Esophagus (tissue), 2 donors: ENCODE results near the gene DZIP1. TPM values are rescaled to one million over a fixed set of nuclear protein-coding genes. Genes with fewer than 3 reads are reported as not detected.
A peak's percentile ranks its signal among the peaks of the same experiment; 100 is the strongest.
"Not testable (repeated sequence)": the region's sequence is repeated elsewhere in the genome, so short reads cannot be mapped to it uniquely, and the experiment has no call there.

Source experiments
- H3K27ac ChIP-seq, 2 donors: one replicate each; pipeline ENCODE4 v1.5.1; 2013; ENCODE audit warnings: low read depth in 2 of 2, mild to moderate bottlenecking in 2 of 2, inconsistent platforms in 1 of 2, low read length in 1 of 2, moderate library complexity in 1 of 2
- H3K27me3 ChIP-seq, 2 donors: one replicate each; pipeline ENCODE4 v1.6.1; 2013; ENCODE audit warnings: low read length in 2 of 2, control low read depth in 1 of 2, mild to moderate bottlenecking in 1 of 2; ENCODE audit not compliant: insufficient read depth in 2 of 2, control insufficient read depth in 1 of 2
- H3K36me3 ChIP-seq, 2 donors: one replicate each; pipeline ENCODE4 v1.6.1; 2013; ENCODE audit warnings: low read length in 1 of 2; ENCODE audit not compliant: control insufficient read depth in 2 of 2, insufficient read depth in 2 of 2
- H3K4me1 ChIP-seq, 2 donors: one replicate each; pipeline ENCODE4 v1.6.1; 2013; ENCODE audit warnings: low read length in 1 of 2; ENCODE audit not compliant: control insufficient read depth in 2 of 2, insufficient read depth in 2 of 2
- H3K4me3 ChIP-seq, 2 donors: one replicate each; pipeline ENCODE4 v1.5.1; 2013; ENCODE audit warnings: low read length in 2 of 2, mild to moderate bottlenecking in 2 of 2, low read depth in 1 of 2, moderate library complexity in 1 of 2
- H3K9me3 ChIP-seq, 2 donors: one replicate each; pipeline ENCODE4 v1.6.1; 2013; ENCODE audit warnings: mild to moderate bottlenecking in 2 of 2, low read depth in 1 of 2, low read length in 1 of 2, moderate library complexity in 1 of 2; ENCODE audit not compliant: control insufficient read depth in 2 of 2, insufficient read depth in 1 of 2
- WGBS, 2 donors: extraction: QIAGEN DNeasy Blood & Tissue Kit; methylation state at CpG; one replicate each; pipeline ENCODE4 v1.1.7; 2013; 5-methylcytosine and 5-hydroxymethylcytosine counted together
- polyA plus RNA-seq, 2 donors: library from polyadenylated mRNA; stranded (reverse); fragments of 200-250 nt; gene quantifications; one replicate each; pipeline ENCODE4 v1.2.3, GENCODE V29; 2013
- donor health status: healthy with polysubstance abuse.
- donor health status: Bipolar disorder and iron deficiency.

The DZIP1 gene, protein sequence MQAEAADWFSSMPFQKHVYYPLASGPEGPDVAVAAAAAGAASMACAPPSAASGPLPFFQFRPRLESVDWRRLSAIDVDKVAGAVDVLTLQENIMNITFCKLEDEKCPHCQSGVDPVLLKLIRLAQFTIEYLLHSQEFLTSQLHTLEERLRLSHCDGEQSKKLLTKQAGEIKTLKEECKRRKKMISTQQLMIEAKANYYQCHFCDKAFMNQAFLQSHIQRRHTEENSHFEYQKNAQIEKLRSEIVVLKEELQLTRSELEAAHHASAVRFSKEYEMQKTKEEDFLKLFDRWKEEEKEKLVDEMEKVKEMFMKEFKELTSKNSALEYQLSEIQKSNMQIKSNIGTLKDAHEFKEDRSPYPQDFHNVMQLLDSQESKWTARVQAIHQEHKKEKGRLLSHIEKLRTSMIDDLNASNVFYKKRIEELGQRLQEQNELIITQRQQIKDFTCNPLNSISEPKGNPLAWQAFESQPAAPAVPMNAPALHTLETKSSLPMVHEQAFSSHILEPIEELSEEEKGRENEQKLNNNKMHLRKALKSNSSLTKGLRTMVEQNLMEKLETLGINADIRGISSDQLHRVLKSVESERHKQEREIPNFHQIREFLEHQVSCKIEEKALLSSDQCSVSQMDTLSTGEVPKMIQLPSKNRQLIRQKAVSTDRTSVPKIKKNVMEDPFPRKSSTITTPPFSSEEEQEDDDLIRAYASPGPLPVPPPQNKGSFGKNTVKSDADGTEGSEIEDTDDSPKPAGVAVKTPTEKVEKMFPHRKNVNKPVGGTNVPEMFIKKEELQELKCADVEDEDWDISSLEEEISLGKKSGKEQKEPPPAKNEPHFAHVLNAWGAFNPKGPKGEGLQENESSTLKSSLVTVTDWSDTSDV
- polyA plus RNA-seq, result 1 to 10 TPM; 2.1 to 3.0 TPM

- peaks cover 0 to 2% of the 10 kb centered on the region in 2 donors for H3K27me3 ChIP-seq
- H3K9me3 ChIP-seq, result peaks cover 0 to 3% of the 10 kb centered on the region in 2 donors
- WGBS, 2 donors, result 3 to 4% methylated on average over 28 to 30 of the region's 30 CpGs
- H3K4me1 ChIP-seq, result peaks cover 8 to 12% of the 10 kb centered on the region in 2 donors
- H3K36me3 ChIP-seq, result no peaks in the 10 kb centered on the region
- peak within 1 kb of the TSS; percentile 61 to 64 for H3K4me3 ChIP-seq
- peak within 1 kb of the TSS; percentile 57 to 58 for H3K27ac ChIP-seq
Measured at GRCh38 chr13:95644601-95645052, at the start of gene DZIP1. Gene DZIP1, minus strand, starts transcription at chr13:95644706. Its CDS starts 2,677 bp downstream, at chr13:95642029.

- H3K9me3 ChIP-seq, H3K27me3 ChIP-seq, H3K4me3 ChIP-seq, H3K36me3 ChIP-seq, H3K4me1 ChIP-seq, H3K27ac ChIP-seq: not testable (repeated sequence)
- WGBS, 2 donors, result 99 to 100% methylated on average over 16 to 28 of the region's 28 CpGs
Measured at GRCh38 chr13:95690986-95691385, 46.5 kb upstream of the DZIP1 start.

- H3K4me1 ChIP-seq, result peaks cover 0 to 4% of the 10 kb centered on the region in 2 donors
- H3K4me3 ChIP-seq, result no peak overlapping the region
- no peak overlapping the region for H3K27ac ChIP-seq
- 84 to 87% methylated on average over 3 of the region's 3 CpGs for WGBS, 2 donors
- H3K27me3 ChIP-seq, result no peaks in the 10 kb centered on the region
- no peaks in the 10 kb centered on the region for H3K9me3 ChIP-seq
- no peaks in the 10 kb centered on the region for H3K36me3 ChIP-seq
Measured at GRCh38 chr13:95689582-95689926, 45.0 kb upstream of the DZIP1 start.

DNA sequence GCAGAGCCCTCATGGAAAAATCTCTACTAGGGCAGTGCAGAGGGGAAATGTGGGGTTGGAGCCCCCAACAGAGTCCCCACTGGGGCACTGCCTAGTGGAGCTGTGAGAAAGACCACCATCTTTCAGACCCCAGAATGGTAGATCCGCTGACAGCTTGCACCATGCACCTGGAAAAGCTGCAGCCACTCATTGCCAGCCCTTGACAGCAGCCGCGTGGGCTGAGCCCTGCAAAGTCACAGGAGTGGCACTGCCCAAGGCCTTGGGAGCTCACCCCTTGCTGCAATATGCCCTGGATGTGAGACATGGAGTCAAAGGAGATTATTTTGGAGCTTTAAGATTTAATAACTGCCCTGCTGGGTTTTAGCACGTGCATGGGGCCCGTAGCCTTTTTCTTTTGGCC lies 40.5 kb upstream of the DZIP1 start:
- H3K4me3 ChIP-seq, H3K27ac ChIP-seq, H3K27me3 ChIP-seq, H3K9me3 ChIP-seq, H3K4me1 ChIP-seq, H3K36me3 ChIP-seq: not testable (repeated sequence)
- WGBS, 2 donors, result 81 to 97% methylated on average over 5 of the region's 5 CpGs

- peaks cover 0 to 5% of the 10 kb centered on the region in 2 donors for H3K4me1 ChIP-seq
- no peaks in the 10 kb centered on the region for H3K36me3 ChIP-seq
- WGBS, 2 donors, result 68 to 79% methylated on average over 2 of the region's 2 CpGs
- H3K27me3 ChIP-seq, result no peaks in the 10 kb centered on the region
- H3K9me3 ChIP-seq, result no peaks in the 10 kb centered on the region
- no peak overlapping the region for H3K4me3 ChIP-seq
- H3K27ac ChIP-seq, result no peak overlapping the region
Measured at GRCh38 chr13:95684418-95684817, 39.9 kb upstream of the DZIP1 start.

- Histone ChIP-seq H3K27me3 (no peaks in the 10 kb centered on the region), H3K27ac (no peak overlapping the region), H3K4me3 (no peak overlapping the region), H3K4me1 (peaks cover 0 to 2% of the 10 kb centered on the region in 2 donors), H3K36me3 (no peaks in the 10 kb centered on the region), H3K9me3 (no peaks in the 10 kb centered on the region)
- WGBS, 2 donors, result 29 to 58% methylated on average over 2 of the region's 2 CpGs
Measured at GRCh38 chr13:95679722-95680121, 35.2 kb upstream of the DZIP1 start.

DNA sequence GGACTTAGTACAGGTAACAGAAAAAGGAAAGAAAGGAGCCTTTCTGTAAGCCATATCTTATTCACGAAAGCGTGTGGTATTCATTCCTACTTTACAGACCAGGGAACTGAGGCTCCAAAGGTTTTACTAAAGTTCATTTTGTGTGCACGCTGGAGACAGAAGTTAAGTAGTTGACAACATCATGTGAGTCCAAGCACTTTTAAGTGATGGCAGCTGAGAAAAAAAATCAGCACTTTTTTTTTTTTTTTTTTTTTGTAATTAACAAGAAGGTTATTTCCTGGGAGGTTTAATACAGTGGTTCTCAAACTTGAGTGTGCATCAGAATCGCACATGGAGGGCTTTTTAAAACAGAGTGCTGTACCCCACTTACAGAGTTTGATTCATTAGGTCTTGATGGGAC lies 34.5 kb upstream of the DZIP1 start:
- no peaks in the 10 kb centered on the region for H3K9me3 ChIP-seq
- no peaks in the 10 kb centered on the region for H3K27me3 ChIP-seq
- no peak overlapping the region for H3K27ac ChIP-seq
- no peaks in the 10 kb centered on the region for H3K4me1 ChIP-seq
- H3K4me3 ChIP-seq, result peak overlapping the region in 1 of 2 donors; percentile 77
- H3K36me3 ChIP-seq, result no peaks in the 10 kb centered on the region
- WGBS, 2 donors, result 65 to 81% methylated on average over 4 of the region's 4 CpGs

- H3K27me3 ChIP-seq, result no peaks in the 10 kb centered on the region
- H3K36me3 ChIP-seq, result no peaks in the 10 kb centered on the region
- H3K4me1 ChIP-seq, result no peaks in the 10 kb centered on the region
- 1% methylated on average over 30 of the region's 30 CpGs for WGBS, 2 donors
- peak overlapping the region; percentile 96 to 98 for H3K27ac ChIP-seq
- peak overlapping the region; percentile 77 to 96 for H3K4me3 ChIP-seq
- H3K9me3 ChIP-seq, result no peaks in the 10 kb centered on the region
Measured at GRCh38 chr13:95677564-95678266, 33.2 kb upstream of the DZIP1 start.

- H3K36me3 ChIP-seq, result no peaks in the 10 kb centered on the region
- no peaks in the 10 kb centered on the region for H3K4me1 ChIP-seq
- WGBS, 2 donors, result 0% methylated on average over 79 to 90 of the region's 90 CpGs
Measured at GRCh38 chr13:95676762-95677563, 32.5 kb upstream of the DZIP1 start, which contains the start of gene DNAJC3. Gene DNAJC3, plus strand, starts transcription at chr13:95677139. Its CDS starts 117 bp downstream, at chr13:95677256.

More at GRCh38 chr13:95676762-95677563, 32.5 kb upstream of the DZIP1 start, which contains the start of gene DNAJC3:
- Histone ChIP-seq H3K27ac (peak within 1 kb of the TSS; percentile 99), H3K9me3 (no peaks in the 10 kb centered on the region), H3K4me3 (peak within 1 kb of the TSS; percentile 83 to 96), H3K27me3 (no peaks in the 10 kb centered on the region)
